ENCODE data around the gene ASB3.

Gene ASB3

GRCh38 chr2:53785366-53785765, 1.4 kb downstream of the ASB3 start:
- H3K9me3 ChIP-seq (ENCODE audit: low read length), result no peaks in the 10 kb centered on the region
- peak overlapping the region; percentile 90 for H3K4me2 ChIP-seq (ENCODE audit: low read length)
- no peaks in the 10 kb centered on the region for H4K20me1 ChIP-seq (ENCODE audit: insufficient read depth, low read length)
- H3K4me3 ChIP-seq (ENCODE audit: low read depth, low read length, poor library complexity, severe bottlenecking), result peak overlapping the region; percentile 89
- H3K4me1 ChIP-seq (ENCODE audit: insufficient read depth, low read length, severe bottlenecking), result peaks cover 43% of the 10 kb centered on the region
- H3K79me2 ChIP-seq (ENCODE audit: insufficient read depth, low read length), result peaks cover 77% of the 10 kb centered on the region
- no peaks in the 10 kb centered on the region for H3K27me3 ChIP-seq (ENCODE audit: insufficient read depth, low read length)
- H3F3A ChIP-seq (ENCODE audit: insufficient read depth, low read length), result no peaks in the 10 kb centered on the region
- no peak for TF ChIP-seq EZH2 (IDR thresholded peaks at IDR 0.05; ENCODE audit: borderline replicate concordance, low read length)
- TF ChIP-seq, protein P1, sequence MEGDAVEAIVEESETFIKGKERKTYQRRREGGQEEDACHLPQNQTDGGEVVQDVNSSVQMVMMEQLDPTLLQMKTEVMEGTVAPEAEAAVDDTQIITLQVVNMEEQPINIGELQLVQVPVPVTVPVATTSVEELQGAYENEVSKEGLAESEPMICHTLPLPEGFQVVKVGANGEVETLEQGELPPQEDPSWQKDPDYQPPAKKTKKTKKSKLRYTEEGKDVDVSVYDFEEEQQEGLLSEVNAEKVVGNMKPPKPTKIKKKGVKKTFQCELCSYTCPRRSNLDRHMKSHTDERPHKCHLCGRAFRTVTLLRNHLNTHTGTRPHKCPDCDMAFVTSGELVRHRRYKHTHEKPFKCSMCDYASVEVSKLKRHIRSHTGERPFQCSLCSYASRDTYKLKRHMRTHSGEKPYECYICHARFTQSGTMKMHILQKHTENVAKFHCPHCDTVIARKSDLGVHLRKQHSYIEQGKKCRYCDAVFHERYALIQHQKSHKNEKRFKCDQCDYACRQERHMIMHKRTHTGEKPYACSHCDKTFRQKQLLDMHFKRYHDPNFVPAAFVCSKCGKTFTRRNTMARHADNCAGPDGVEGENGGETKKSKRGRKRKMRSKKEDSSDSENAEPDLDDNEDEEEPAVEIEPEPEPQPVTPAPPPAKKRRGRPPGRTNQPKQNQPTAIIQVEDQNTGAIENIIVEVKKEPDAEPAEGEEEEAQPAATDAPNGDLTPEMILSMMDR (IDR thresholded peaks at IDR 0.05; ENCODE audit: low read length), result no peak
- H3K27ac ChIP-seq (ENCODE audit: low read depth, low read length, poor library complexity, severe bottlenecking), result peak overlapping the region; percentile 3
- no peaks in the 10 kb centered on the region for H3K9me2 ChIP-seq (ENCODE audit: low read depth, low read length)
- H3K36me3 ChIP-seq (ENCODE audit: insufficient read depth, low read length), result peaks cover 36% of the 10 kb centered on the region
- no peak overlapping the region for H2AFZ ChIP-seq (ENCODE audit: low read length)
- H3K9ac ChIP-seq (ENCODE audit: low read length), result peak overlapping the region; percentile 91

GRCh38 chr2:53784436-53784835, 2.3 kb downstream of the ASB3 start:
- TF ChIP-seq, protein P1 (IDR thresholded peaks at IDR 0.05; ENCODE audit: low read length), result no peak
- TF ChIP-seq EZH2 (IDR thresholded peaks at IDR 0.05; ENCODE audit: borderline replicate concordance, low read length), result no peak
- Histone ChIP-seq H3K36me3 (ENCODE audit: insufficient read depth, low read length) (peaks cover 45% of the 10 kb centered on the region), H3F3A (ENCODE audit: insufficient read depth, low read length) (no peaks in the 10 kb centered on the region), H3K27ac (ENCODE audit: low read depth, low read length, poor library complexity, severe bottlenecking) (peak overlapping the region; percentile 3), H3K9me2 (ENCODE audit: low read depth, low read length) (no peaks in the 10 kb centered on the region), H4K20me1 (ENCODE audit: insufficient read depth, low read length) (no peaks in the 10 kb centered on the region), H3K4me1 (ENCODE audit: insufficient read depth, low read length, severe bottlenecking) (peaks cover 43% of the 10 kb centered on the region), H3K4me2 (ENCODE audit: low read length) (peak overlapping the region; percentile 90), H3K79me2 (ENCODE audit: insufficient read depth, low read length) (peaks cover 86% of the 10 kb centered on the region), H3K9ac (ENCODE audit: low read length) (peak overlapping the region; percentile 91; the same call in 1 of the 2 replicates), H3K27me3 (ENCODE audit: insufficient read depth, low read length) (no peaks in the 10 kb centered on the region), H3K9me3 (ENCODE audit: low read length) (no peaks in the 10 kb centered on the region), H2AFZ (ENCODE audit: low read length) (no peak overlapping the region), H3K4me3 (ENCODE audit: low read depth, low read length, poor library complexity, severe bottlenecking) (peak overlapping the region; percentile 89)

- no peaks in the 10 kb centered on the region for H3K27me3 ChIP-seq (ENCODE audit: insufficient read depth, low read length)
Observed at GRCh38 chr2:53782676-53783075, 4.1 kb downstream of the ASB3 start.

More at GRCh38 chr2:53782676-53783075, 4.1 kb downstream of the ASB3 start:
- H3K9me2 ChIP-seq (ENCODE audit: low read depth, low read length), result no peaks in the 10 kb centered on the region
- peaks cover 58% of the 10 kb centered on the region for H3K36me3 ChIP-seq (ENCODE audit: insufficient read depth, low read length)
- no peak overlapping the region for H2AFZ ChIP-seq (ENCODE audit: low read length)
- no peaks in the 10 kb centered on the region for H3F3A ChIP-seq (ENCODE audit: insufficient read depth, low read length)
- H3K4me2 ChIP-seq (ENCODE audit: low read length), result no peak overlapping the region
- H3K4me3 ChIP-seq (ENCODE audit: low read depth, low read length, poor library complexity, severe bottlenecking), result no peak overlapping the region
- no peak overlapping the region for H3K9ac ChIP-seq (ENCODE audit: low read length)
- H3K27ac ChIP-seq (ENCODE audit: low read depth, low read length, poor library complexity, severe bottlenecking), result no peak overlapping the region
- no peaks in the 10 kb centered on the region for H3K9me3 ChIP-seq (ENCODE audit: low read length)
- H3K4me1 ChIP-seq (ENCODE audit: insufficient read depth, low read length, severe bottlenecking), result peaks cover 30% of the 10 kb centered on the region
- TF ChIP-seq EZH2 (IDR thresholded peaks at IDR 0.05; ENCODE audit: borderline replicate concordance, low read length), result no peak
- TF ChIP-seq, protein P1 (IDR thresholded peaks at IDR 0.05; ENCODE audit: low read length), result no peak
- H3K79me2 ChIP-seq (ENCODE audit: insufficient read depth, low read length), result peaks cover 81% of the 10 kb centered on the region
- H4K20me1 ChIP-seq (ENCODE audit: insufficient read depth, low read length), result no peaks in the 10 kb centered on the region
